ENCODE results near the gene CSTF2T.

Gene CSTF2T, protein sequence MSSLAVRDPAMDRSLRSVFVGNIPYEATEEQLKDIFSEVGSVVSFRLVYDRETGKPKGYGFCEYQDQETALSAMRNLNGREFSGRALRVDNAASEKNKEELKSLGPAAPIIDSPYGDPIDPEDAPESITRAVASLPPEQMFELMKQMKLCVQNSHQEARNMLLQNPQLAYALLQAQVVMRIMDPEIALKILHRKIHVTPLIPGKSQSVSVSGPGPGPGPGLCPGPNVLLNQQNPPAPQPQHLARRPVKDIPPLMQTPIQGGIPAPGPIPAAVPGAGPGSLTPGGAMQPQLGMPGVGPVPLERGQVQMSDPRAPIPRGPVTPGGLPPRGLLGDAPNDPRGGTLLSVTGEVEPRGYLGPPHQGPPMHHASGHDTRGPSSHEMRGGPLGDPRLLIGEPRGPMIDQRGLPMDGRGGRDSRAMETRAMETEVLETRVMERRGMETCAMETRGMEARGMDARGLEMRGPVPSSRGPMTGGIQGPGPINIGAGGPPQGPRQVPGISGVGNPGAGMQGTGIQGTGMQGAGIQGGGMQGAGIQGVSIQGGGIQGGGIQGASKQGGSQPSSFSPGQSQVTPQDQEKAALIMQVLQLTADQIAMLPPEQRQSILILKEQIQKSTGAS

DNA sequence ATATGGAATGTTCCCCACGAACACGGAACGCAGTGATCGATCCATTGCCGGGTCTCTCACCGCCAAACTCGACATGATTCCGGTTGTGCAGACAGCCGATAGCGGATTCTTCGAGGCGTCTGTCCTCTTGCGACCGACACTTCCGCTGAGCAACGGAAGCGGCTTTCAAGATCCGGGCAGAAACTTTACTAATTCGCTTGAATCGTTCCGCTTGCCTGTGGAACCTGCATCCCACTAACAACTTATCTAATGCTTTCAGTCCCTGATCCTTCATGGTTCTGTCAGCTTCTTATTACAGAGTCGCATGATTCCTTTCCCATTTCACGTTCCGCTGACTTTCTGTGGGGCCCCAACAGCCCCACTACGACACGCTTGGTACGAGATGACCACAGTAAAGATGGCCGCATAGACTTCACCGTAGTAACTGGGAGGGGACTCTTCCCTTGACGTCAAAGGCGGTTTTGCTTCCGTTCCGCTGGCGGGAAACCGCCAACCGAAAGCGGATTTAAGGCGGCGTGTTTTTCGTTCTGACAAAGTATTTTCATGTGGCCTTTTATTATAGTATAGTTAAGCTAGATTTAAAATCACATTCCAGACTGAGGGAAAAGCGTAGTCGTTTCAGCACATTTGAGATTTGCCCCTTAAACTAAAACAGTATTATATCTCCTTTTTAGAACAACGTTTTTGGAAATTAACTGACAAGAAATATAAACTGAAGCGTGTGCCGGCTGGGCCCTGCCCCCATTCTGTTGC lies at the start of gene CSTF2T:
Gene CSTF2T (minus strand): TSS at position 121 of the 753 bp plus-strand sequence. CDS start 46 bp downstream, at position 75.
- peak; percentile 95 for DNase-seq

DNA sequence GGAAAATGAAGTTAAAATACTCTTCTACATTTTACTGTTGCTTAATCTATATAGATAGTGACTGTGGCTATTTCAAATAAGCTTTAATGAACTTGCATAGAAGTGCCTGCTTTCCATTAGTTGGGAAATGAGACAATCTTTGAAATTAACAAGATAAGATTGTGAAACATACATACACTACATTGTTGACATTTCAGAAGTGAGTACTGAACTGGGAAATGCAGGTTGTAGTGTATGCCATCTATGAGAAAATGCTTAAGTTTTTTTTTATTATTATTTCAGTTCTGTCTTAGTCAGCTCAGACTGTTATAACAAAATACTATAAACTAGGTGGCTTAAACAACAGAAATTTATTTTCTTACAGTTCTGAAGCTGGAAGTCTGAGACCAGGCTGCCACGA lies 49.6 kb upstream of the CSTF2T start:
- DNase-seq, result no peak

DNA sequence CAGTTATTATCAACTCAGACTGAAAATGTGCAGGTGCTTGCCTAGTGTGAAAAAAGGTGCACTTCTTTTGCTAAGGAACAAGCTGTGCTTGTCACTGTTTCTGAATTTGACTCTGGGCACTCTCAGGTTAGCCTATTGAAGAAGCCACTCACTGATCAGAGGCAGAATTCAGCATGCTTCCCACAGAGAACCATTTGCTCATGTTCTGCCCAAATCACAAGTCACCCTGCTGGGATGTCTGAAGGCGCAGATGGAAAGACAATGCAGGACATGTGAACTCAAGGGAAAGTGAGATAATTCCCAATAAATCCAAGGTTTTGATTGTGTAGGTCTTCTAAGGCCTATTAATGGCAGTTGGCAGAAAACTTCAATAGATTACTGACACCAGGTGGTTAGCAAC lies 47.8 kb upstream of the CSTF2T start:
- DNase-seq, result no peak

DNA sequence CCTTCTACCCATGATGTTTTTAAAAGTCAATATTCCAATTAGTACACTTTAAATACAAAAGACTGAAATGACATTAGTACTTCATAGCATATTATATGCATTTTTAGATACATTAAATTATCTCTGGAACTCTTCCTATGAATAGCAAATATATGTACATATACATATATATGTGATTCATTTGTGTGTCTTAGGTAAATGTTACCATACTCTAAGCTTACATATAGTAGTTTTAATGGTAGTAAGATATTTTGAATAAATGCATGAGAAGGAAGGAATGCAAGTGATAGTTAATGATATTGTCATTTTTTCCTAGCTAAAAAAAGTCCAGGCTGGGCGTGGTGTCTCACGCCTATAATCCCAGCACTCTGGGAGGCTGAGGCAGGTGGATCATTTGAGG lies 46.0 kb upstream of the CSTF2T start:
- no peak for DNase-seq

DNA sequence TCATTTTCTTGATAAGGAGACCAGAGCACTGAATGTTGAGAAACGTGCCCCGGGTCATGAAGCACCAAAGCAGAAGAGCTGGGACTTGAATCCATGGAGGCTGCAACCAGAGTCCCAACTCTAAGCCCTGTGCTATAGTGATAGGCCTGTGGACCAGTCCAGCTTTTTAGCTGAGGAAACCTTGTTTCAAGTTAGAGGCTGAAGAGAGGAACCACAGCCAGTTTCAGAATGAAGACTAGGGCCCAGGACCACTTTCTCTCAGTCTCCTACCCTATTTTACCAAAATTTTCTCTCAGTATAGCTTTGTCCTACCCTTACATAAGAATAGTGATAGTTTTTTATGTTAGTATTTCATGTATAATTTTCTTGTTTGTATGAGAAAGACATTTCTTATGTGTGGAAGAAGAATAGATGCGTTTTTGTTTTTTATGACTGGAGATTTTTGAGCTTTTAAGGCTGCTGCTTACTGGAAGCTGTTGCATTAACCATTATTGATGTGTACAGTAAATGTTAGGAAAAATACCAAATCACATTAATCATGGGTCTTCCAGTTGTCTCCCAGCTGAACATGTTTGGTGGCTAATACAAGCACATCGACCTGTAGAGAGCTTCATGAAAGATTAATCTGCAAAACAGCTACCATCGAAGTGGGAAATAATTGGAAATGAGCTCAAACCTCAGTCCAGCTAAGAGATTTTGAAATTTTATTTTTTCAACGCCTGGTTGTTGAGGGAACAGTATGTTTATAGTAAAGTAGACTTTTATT lies 45.0 kb upstream of the CSTF2T start:
- no peak for DNase-seq

DNA sequence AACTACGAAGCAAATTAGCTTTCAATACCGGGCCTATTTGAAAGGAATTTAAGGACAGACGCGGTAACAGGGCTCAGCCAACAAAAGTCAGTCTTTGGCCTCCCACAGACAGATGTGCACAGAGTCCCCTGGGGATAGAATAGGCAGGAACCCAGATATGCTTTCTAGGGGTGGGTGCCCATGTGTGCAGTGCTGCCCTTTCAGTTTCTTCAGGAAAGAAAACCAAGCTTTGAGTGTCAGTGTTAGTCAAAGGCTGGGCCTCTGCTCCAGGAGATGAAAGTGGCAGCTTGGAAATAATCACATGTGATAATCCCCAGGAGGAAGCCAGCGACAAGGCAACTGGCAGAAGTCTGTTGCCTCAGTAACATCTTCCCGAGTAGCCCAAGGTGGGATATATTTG lies 43.8 kb upstream of the CSTF2T start:
- DNase-seq, result no peak

DNA sequence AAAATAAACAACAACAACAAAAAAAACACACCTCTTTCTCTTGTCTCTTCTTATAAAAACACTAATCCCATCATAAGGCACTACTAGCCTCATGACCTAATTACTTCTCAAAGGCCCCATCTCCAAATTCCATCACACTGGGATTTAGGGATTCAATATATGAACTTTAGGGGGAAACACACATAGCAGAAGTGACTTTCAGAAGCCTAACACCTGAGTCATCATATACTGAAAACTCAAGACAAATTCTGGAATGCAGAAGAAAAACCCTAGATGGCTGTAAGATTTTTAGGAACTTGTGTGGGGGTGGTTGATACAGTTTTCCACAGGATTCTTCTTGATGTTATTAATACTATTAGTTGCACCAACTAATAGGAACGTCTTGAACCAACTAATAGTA lies 33.7 kb upstream of the CSTF2T start:
- no peak for DNase-seq

DNA sequence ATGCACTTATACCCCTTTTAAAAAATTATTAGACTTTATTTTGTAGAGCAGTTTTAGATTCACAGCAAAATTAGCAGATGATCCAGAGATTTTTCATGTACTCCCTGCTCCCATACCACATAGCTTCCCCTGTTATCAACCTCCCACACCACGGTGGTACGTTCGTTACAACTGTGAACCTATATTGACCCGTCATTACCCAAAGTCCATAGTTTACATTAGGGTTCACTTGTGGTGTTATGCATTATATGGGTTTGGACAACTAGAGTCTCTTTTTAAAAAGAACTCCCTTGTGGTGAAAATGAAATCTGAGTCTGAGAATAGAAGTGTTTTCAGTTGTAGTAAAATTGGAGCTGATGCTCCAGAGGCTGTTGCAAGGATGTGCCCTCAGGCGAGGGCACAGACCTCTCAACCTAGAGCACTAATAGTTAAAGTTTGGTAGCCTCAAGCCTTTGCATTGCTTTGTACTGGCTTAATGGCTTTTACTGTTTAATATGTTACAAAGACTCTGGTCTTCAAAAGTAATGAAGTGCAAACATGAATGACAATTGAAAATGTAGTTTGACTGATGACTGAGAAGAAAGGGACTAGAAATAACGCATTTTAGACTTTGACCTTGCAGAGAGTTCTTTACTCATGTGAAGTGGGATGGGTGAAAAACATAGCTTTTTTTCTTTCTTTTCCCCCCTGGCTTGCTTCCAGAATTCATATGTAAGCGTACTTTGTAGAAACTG lies 30.6 kb upstream of the CSTF2T start:
- DNase-seq, result no peak

DNA sequence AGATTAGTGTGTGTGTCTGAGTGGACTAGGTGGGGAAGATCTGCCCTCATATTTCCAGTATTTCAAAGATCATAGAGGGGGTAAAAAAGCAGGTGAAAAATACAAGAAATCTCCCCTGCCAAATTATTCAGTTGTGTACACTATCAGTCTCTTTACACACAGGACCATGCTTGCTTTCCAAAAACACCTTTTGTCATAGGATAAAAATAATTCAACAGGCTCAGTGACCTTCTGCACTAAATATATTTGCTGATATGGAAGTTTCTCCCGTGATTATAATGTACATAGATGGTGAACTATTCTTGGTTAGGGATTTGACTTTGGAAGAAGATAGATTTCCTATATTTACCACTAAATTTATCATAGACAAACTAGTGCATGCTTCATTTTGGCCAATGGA lies 24.6 kb upstream of the CSTF2T start:
- no peak for DNase-seq

DNA sequence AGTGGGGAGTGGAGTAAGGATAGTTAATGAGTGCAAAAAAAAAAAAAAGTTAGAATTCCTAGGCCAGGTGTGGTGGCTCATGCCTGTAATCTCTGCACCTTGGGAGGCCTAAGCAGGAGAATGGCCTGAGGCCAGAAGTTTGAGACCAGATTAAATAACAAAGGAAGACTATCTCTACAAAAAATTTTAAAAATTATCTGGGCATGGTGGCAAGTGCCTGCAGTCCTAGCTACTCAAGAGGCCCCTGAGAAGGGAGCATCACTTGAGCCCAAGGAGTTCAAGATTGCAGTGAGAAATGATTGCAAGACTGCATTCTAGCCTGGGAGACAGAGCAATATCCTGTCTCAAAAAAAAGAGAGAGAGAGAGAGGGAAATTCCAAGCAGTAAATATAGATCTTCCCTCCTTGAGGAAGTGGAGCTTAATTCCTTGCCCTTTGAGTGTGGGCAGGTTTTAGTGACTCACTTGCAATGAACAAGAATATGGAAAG lies 19.5 kb upstream of the CSTF2T start:
- no peak for DNase-seq

DNA sequence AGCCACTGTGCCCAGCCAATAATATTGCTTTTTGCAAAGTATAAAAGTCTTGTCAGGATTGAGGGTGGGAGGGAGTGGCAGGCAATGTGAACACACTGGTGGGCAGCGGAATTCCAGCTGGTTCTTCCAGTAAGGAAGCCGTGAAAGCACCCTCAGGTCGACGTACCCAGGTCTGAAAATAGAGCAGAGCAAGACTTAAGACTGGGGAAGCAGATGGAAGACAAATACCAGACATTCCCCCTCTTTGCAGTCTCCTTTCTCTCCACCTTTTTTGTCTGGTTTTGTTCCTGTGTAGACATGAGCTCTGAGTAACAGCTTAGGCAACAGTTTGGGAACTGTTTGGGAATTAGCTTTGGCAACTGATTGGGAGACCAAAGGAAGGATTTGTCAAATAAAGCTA lies 17.6 kb upstream of the CSTF2T start:
- no peak for DNase-seq

DNA sequence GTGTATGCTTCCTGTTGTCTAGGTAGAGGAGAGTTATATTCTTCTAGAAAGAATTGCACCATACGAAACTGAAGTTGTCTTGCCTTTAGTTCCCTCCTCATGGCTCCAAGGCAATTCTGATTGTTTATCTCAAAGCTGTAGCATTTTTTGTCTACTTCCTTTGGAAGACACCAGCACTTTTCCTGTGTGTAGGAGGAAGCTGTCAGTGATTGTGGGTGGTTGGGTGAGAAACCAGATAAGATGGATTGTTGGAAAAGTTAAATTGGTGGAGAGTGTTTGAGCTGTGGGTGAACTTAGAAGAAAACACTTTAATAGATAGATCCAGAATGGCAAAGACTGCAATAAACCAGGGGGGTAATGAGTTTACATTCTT lies 12.1 kb upstream of the CSTF2T start:
- no peak for DNase-seq

DNA sequence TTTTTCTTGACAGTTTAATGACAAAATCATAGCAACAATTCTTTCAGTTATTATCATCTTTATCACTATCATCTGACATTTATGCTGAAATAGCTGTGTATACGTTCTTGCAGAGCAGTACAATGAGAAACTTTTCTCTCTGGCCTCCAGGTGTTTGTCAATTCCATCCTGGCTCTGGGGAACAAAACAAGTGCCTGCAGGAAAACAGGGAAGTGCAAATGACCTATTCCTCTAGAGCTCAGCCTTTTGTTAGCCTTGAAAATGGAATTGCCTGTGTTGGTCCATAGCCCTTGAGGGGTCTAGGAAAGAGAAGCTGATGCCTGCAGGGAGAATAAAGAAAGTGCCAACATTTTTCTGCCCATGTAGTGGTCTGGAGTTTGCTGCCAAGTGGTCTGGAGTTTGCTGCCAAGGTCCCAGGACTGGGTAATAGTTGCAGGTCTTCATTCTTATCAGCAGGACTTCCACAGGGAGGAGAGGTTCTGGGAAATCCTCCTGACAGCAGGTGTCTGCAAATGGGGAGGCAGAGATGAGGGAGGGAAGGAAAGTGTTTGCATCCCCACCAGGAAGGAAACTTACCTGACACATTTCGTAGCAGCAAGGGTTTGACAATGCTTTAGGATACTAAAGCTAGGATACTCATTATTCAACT lies 10.1 kb upstream of the CSTF2T start:
- no peak for DNase-seq

DNA sequence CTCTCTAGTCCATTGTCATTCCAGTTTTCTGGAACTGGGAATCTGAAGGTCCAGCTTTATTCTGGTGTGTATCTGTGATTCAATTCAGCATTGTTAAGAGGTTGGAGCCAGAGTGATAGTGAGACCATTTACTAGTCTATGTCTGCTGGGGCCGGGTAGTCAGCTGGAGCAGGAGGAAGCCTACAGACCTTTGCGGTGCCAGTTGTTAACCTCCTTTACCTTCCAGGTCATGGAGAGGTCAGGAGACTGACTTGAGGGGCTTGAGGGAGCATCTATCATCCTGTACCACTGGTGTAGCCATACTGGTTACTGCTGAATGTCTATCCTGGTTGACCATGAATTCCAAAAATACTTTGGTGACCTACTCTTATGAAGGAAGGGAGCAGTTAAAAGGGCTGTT lies 9.2 kb upstream of the CSTF2T start:
- DNase-seq, result no peak

DNA sequence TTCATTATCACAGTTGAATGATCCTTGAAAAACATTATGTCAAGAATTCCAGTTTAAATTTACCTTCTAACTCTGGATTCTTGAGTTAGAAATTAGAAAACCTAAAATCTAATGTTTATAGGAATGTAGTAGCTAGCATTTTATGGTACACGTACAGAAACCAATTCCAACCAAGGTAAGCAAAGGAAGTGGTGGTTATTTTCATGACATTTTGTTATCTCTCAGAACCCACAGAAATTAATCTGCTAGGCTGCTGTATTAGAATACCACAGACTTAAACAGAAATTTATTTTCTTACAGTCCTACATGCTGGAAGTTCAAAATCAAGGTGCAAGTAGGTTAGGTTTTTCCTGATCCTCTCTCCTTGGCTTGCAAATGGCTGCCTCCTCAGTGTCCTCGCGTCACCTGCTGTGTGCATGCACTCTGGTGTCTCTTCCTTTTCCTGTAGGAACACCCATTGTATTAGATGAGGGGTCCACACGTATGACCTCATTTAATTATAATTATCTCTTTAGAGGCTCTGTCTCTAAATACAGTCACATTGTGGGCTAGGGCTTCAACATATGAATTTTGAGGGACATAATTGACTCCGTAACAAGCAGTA lies 8.5 kb upstream of the CSTF2T start:
- DNase-seq, result no peak

DNA sequence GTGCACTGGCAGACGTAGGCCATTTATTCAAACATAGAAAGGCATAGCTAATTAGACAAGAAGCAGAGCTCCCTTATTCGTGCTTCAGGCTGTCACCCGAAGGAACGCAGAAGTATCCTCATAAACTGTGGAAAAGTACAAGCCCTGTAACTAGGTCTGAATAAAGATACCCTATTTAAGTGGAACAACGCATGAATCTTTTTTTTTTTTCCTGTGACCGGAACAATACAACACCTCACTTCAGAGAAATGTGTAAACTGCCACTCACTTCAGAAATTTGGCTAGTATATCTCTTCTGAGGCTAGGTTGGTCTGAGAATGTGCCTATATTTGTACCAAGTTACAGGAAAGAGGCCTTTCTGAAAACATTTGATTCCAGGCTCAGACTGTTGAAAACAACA lies 8.0 kb upstream of the CSTF2T start:
- DNase-seq, result no peak

DNA sequence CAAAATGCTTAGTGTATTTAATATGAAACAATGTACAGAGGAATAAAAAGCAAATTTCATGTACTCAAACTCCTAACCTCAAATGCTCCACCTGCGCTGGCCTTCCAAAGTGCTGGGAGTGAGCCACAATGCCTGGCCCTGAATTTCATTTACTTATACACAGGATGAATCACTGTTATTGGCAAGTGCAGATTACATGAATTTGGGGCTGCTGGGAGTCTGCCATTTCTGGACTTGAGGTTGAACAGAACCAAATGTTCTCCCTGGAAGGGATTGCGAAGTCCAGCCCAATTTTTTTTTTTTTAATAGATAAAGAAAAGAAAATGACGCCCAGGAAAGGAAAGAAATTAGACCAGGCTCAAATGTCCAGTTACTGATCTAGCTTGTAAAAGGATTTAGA lies 6.8 kb upstream of the CSTF2T start:
- no peak for DNase-seq

DNA sequence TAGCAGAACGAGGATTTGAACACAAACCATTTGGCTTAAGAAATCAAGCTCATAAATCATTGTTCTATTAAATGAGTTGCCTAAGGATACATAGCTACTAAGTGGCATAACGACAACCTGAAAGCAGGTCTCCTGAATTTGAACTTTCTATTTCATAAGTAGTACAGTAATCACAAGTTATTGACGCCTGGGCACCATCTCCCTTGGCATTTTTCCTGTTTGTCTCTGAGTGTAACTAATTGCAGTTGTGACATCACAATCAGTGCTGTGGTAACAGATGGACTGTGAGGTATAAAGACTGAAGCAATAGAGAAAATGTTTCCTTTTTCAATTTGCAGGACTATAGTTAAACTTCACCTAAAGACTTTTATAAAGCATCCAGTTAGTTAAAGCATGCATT lies 6.4 kb upstream of the CSTF2T start:
- DNase-seq, result no peak

DNA sequence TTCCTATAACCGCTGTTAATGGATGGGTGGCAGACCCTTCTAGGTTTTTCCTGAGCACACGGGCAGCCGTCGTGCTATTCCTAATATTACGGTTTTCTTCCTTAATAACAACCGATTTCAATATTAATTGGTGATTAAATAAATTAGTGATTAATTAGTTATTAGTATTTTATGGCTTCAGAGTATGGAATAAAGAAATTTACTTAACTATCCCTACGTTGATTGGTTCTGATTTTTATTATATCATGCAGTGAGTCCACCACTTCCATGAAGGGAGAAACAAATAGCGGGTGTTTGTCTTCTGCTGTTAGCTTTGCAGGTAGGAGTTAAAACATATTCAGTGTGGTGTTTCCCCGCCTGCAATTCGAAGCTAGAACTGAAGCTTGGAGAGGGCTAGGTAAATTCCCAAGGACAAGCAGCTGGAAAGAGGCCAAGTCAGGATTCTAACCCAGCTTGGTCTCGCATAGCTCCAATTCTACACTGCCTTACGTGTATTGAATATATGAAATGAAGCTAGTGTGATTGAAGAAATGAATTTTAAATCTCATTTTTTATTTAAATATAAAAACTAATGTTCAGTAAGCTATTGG lies 928 bp upstream of the CSTF2T start:
- no peak for DNase-seq

DNA sequence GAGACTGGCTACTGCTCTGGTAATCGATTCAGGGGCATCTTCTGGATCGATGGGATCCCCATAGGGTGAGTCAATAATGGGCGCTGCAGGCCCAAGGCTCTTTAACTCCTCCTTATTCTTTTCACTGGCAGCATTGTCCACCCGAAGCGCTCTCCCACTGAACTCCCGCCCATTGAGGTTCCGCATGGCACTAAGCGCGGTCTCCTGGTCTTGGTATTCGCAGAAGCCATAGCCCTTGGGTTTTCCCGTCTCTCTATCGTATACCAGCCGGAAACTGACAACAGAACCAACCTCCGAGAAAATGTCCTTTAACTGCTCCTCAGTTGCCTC lies 285 bp downstream of the CSTF2T start:
- DNase-seq, result no peak

DNA sequence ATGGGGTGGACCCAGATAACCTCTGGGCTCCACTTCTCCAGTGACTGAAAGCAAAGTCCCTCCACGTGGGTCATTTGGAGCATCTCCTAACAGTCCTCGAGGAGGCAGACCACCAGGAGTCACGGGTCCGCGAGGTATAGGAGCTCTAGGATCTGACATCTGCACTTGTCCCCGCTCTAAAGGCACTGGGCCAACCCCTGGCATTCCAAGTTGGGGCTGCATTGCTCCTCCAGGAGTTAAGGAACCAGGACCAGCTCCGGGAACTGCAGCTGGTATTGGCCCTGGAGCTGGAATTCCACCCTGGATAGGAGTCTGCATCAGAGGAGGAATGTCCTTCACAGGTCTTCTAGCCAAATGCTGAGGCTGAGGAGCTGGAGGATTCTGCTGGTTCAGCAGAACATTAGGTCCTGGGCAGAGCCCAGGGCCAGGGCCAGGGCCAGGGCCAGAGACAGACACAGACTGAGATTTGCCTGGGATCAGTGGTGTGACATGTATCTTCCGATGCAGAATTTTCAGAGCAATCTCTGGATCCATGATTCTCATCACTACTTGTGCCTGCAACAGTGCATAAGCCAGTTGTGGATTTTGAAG lies 827 bp downstream of the CSTF2T start:
- no peak for DNase-seq
